ENCODE results near the gene FOXC1.

The FOXC1 gene

GRCh38 chr6:1599469-1599868, 10.2 kb upstream of the FOXC1 start:
- H3K4me1 Mint-ChIP-seq (ENCODE audit: low read depth) = peaks cover 4% of the 10 kb centered on the region
- H3K9me3 Mint-ChIP-seq = no peaks in the 10 kb centered on the region
- H3K4me3 Mint-ChIP-seq = no peak overlapping the region
- no peaks in the 10 kb centered on the region for H3K36me3 Mint-ChIP-seq (ENCODE audit: low read depth)
- no peak overlapping the region for H3K27ac Mint-ChIP-seq
- intact Hi-C loops (cut with micrococcal nuclease) = loop anchor here (10.0 kb wide), 1 partner anchor 1155 kb away; the partner anchor contains the start of gene MYLK4
- peaks cover 90% of the 10 kb centered on the region for H3K27me3 Mint-ChIP-seq

- H3K27ac Mint-ChIP-seq = no peak overlapping the region
- H3K36me3 Mint-ChIP-seq (ENCODE audit: low read depth) = no peaks in the 10 kb centered on the region
- H3K9me3 Mint-ChIP-seq = no peaks in the 10 kb centered on the region
- H3K27me3 Mint-ChIP-seq = peaks cover 90% of the 10 kb centered on the region
- intact Hi-C loops (cut with micrococcal nuclease) = loop anchor here (5.0 kb wide), 1 partner anchor 847 kb away; no protein-coding TSS in a partner anchor
- H3K4me3 Mint-ChIP-seq = no peak overlapping the region
- peaks cover 10% of the 10 kb centered on the region for H3K4me1 Mint-ChIP-seq (ENCODE audit: low read depth)
These were observed 9.5 kb upstream of the FOXC1 start for GRCh38 chr6:1600063-1600763.

GRCh38 chr6:1600764-1601157, 9.0 kb upstream of the FOXC1 start:
- Mint-ChIP-seq H3K9me3 (no peaks in the 10 kb centered on the region), H3K27ac (no peak overlapping the region), H3K4me3 (no peak overlapping the region), H3K36me3 (ENCODE audit: low read depth) (no peaks in the 10 kb centered on the region), H3K27me3 (peaks cover 92% of the 10 kb centered on the region), H3K4me1 (ENCODE audit: low read depth) (peaks cover 15% of the 10 kb centered on the region)
- intact Hi-C loops (cut with micrococcal nuclease) = loop anchor here (5.0 kb wide), 1 partner anchor 847 kb away; no protein-coding TSS in a partner anchor

- no peaks in the 10 kb centered on the region for H3K9me3 Mint-ChIP-seq
- no peak overlapping the region for H3K4me3 Mint-ChIP-seq
- no peak overlapping the region for H3K27ac Mint-ChIP-seq
- H3K36me3 Mint-ChIP-seq (ENCODE audit: low read depth) = no peaks in the 10 kb centered on the region
- intact Hi-C loops (cut with micrococcal nuclease) = loop anchor here (5.0 kb wide), 1 partner anchor 846 kb away; no protein-coding TSS in a partner anchor
- peaks cover 94% of the 10 kb centered on the region for H3K27me3 Mint-ChIP-seq
- peaks cover 16% of the 10 kb centered on the region for H3K4me1 Mint-ChIP-seq (ENCODE audit: low read depth)
These were observed 8.3 kb upstream of the FOXC1 start for GRCh38 chr6:1601158-1602048.

GRCh38 chr6:1602049-1602713, 7.5 kb upstream of the FOXC1 start:
- H3K36me3 Mint-ChIP-seq (ENCODE audit: low read depth) = no peaks in the 10 kb centered on the region
- no peak overlapping the region for H3K4me3 Mint-ChIP-seq
- peaks cover 23% of the 10 kb centered on the region for H3K4me1 Mint-ChIP-seq (ENCODE audit: low read depth)
- intact Hi-C loops (cut with micrococcal nuclease) = loop anchor here (5.0 kb wide), 1 partner anchor 845 kb away; no protein-coding TSS in a partner anchor
- H3K27me3 Mint-ChIP-seq = peaks cover 94% of the 10 kb centered on the region
- H3K27ac Mint-ChIP-seq = no peak overlapping the region
- no peaks in the 10 kb centered on the region for H3K9me3 Mint-ChIP-seq

- Mint-ChIP-seq H3K4me1 (ENCODE audit: low read depth) (peaks cover 39% of the 10 kb centered on the region), H3K36me3 (ENCODE audit: low read depth) (no peaks in the 10 kb centered on the region), H3K4me3 (no peak overlapping the region), H3K9me3 (no peaks in the 10 kb centered on the region), H3K27ac (no peak overlapping the region), H3K27me3 (peaks cover 94% of the 10 kb centered on the region)
- intact Hi-C loops (cut with micrococcal nuclease) = loop anchor here (1.0 to 5.0 kb wide), 3 partner anchors 593 to 844 kb away; no protein-coding TSS in a partner anchor
These were observed 6.0 kb upstream of the FOXC1 start for GRCh38 chr6:1603708-1604107.

GRCh38 chr6:1604158-1605003, 5.3 kb upstream of the FOXC1 start:
- Mint-ChIP-seq H3K36me3 (ENCODE audit: low read depth) (no peaks in the 10 kb centered on the region), H3K27me3 (peaks cover 92% of the 10 kb centered on the region), H3K27ac (no peak overlapping the region), H3K4me1 (ENCODE audit: low read depth) (peaks cover 39% of the 10 kb centered on the region), H3K9me3 (no peaks in the 10 kb centered on the region), H3K4me3 (peak overlapping the region; percentile 44)
- intact Hi-C loops (cut with micrococcal nuclease) = loop anchor here (1.0 to 5.0 kb wide), 4 partner anchors 500 to 843 kb away; no protein-coding TSS in a partner anchor

GRCh38 chr6:1605004-1605892, 4.5 kb upstream of the FOXC1 start:
- intact Hi-C loops (cut with micrococcal nuclease) = loop anchor here (1.0 to 2.0 kb wide), 2 partner anchors 499 to 592 kb away; no protein-coding TSS in a partner anchor
- no peak overlapping the region for H3K27ac Mint-ChIP-seq

GRCh38 chr6:1605893-1606779, 3.6 kb upstream of the FOXC1 start:
- H3K27me3 Mint-ChIP-seq = peaks cover 81% of the 10 kb centered on the region
- H3K4me3 Mint-ChIP-seq = no peak overlapping the region
- H3K36me3 Mint-ChIP-seq (ENCODE audit: low read depth) = no peaks in the 10 kb centered on the region
- no peaks in the 10 kb centered on the region for H3K9me3 Mint-ChIP-seq
- peaks cover 45% of the 10 kb centered on the region for H3K4me1 Mint-ChIP-seq (ENCODE audit: low read depth)
- intact Hi-C loops (cut with micrococcal nuclease) = loop anchor here (1.0 to 2.0 kb wide), 2 partner anchors 498 to 591 kb away; no protein-coding TSS in a partner anchor
- no peak overlapping the region for H3K27ac Mint-ChIP-seq

More at GRCh38 chr6:1605004-1605892, 4.5 kb upstream of the FOXC1 start:
- H3K4me1 Mint-ChIP-seq (ENCODE audit: low read depth) = peaks cover 39% of the 10 kb centered on the region
- no peaks in the 10 kb centered on the region for H3K9me3 Mint-ChIP-seq
- H3K36me3 Mint-ChIP-seq (ENCODE audit: low read depth) = no peaks in the 10 kb centered on the region
- peaks cover 84% of the 10 kb centered on the region for H3K27me3 Mint-ChIP-seq
- peak overlapping the region; percentile 44 for H3K4me3 Mint-ChIP-seq

- no peaks in the 10 kb centered on the region for H3K9me3 Mint-ChIP-seq
- no peaks in the 10 kb centered on the region for H3K36me3 Mint-ChIP-seq (ENCODE audit: low read depth)
- peaks cover 47% of the 10 kb centered on the region for H3K4me1 Mint-ChIP-seq (ENCODE audit: low read depth)
- H3K27ac Mint-ChIP-seq = no peak overlapping the region
- H3K4me3 Mint-ChIP-seq = no peak overlapping the region
- peaks cover 75% of the 10 kb centered on the region for H3K27me3 Mint-ChIP-seq
- intact Hi-C loops (cut with micrococcal nuclease) = no loop called here
These were observed 2.8 kb upstream of the FOXC1 start for GRCh38 chr6:1606780-1607515.

Measured in dendritic cell treated with granulocyte-macrophage colony-stimulating factor and Interleukin-4, amounts not matched to agents 40 ng/mL and 50 ng/mL, for 4 days (primary cell).